HepG2 (cell line): ENCODE data around the gene GFY. TPM values are rescaled to one million over a fixed set of nuclear protein-coding genes. Genes with fewer than 3 reads are reported as not detected.
A peak's percentile ranks its signal among the peaks of the same experiment; 100 is the strongest.

ENCODE experiments used
- BHLHE40 ChIP-seq: IDR thresholded peaks from 2 replicates; pipeline ENCODE4 v1.6.1; 2011; ENCODE audit warnings: low read length, improper control_type of control experiment
- GABPA ChIP-seq, 2 experiments: IDR thresholded peaks; 2 replicates each; pipeline ENCODE4 v1.6.1; 2011 to 2016; ENCODE audit warnings: low read depth in 2 of 2, low read length in 1 of 2, missing biosample characterization in 1 of 2, missing genetic modification characterization in 1 of 2
- GABPB1 ChIP-seq: IDR thresholded peaks from 2 replicates; pipeline ENCODE4 v1.6.1; 2016; ENCODE audit warnings: mild to moderate bottlenecking, missing genetic modification reagents, moderate library complexity, missing compliant biosample characterization
- GATAD2A ChIP-seq: IDR thresholded peaks from 2 replicates; pipeline ENCODE4 v1.6.1; 2016
- IKZF5 ChIP-seq: IDR thresholded peaks from 2 replicates; pipeline ENCODE4 v1.6.1; 2018; ENCODE audit warnings: missing genetic modification reagents, mild to moderate bottlenecking, missing compliant biosample characterization
- MAZ ChIP-seq, 2 experiments: sonication (generic) in 1 of 2; formaldehyde crosslinking in 1 of 2; IDR thresholded peaks; 2 replicates each; pipeline versions ENCODE4 v1.5.0 to v1.6.1; 2012 to 2020; ENCODE audit warnings: low read depth in 2 of 2, mild to moderate bottlenecking in 2 of 2, borderline replicate concordance in 1 of 2, improper control_type of control experiment in 1 of 2, low read length in 1 of 2, missing genetic modification reagents in 1 of 2, moderate library complexity in 1 of 2
- MED8 ChIP-seq: sonication (generic); formaldehyde crosslinking; IDR thresholded peaks from 2 replicates; pipeline ENCODE4 v1.8.1; 2023; ENCODE audit warnings: mild to moderate bottlenecking, missing genetic modification reagents; ENCODE audit not compliant: insufficient replicate concordance
- MTA1 ChIP-seq: sonication (generic); formaldehyde crosslinking; IDR thresholded peaks from 2 replicates; pipeline ENCODE4 v1.4.0; 2020; ENCODE audit warnings: missing genetic modification reagents, mild to moderate bottlenecking, borderline replicate concordance
- NCOA5 ChIP-seq: sonication (generic); formaldehyde crosslinking; IDR thresholded peaks from 2 replicates; pipeline ENCODE4 v1.4.0; 2020; ENCODE audit warnings: missing genetic modification reagents
- SUZ12 ChIP-seq: fragments of 150-350 bp; IDR thresholded peaks from 2 replicates; pipeline ENCODE4 v1.6.1; 2014; ENCODE audit warnings: low read depth, low read length
- ZBTB8A ChIP-seq: sonication (generic); formaldehyde crosslinking; IDR thresholded peaks from 2 replicates; pipeline ENCODE4 v1.4.0; 2020; ENCODE audit warnings: mild to moderate bottlenecking, low read depth, missing genetic modification reagents, borderline replicate concordance
- ZFX ChIP-seq: sonication (generic); formaldehyde crosslinking; IDR thresholded peaks from 2 replicates; pipeline ENCODE4 v1.4.0; 2020; ENCODE audit warnings: mild to moderate bottlenecking, low read depth, missing genetic modification reagents, moderate library complexity
- ZNF263 ChIP-seq: sonication (generic); formaldehyde crosslinking; IDR thresholded peaks from 2 replicates; pipeline ENCODE4 v1.4.0; 2020; ENCODE audit warnings: missing genetic modification reagents
- ZNF331 ChIP-seq: sonication (generic); formaldehyde crosslinking; IDR thresholded peaks from 2 replicates; pipeline ENCODE4 v1.4.0; 2020; ENCODE audit warnings: missing genetic modification reagents
- ZNF496 ChIP-seq: sonication (generic); formaldehyde crosslinking; IDR thresholded peaks from 2 replicates; pipeline ENCODE4 v1.8.1; 2023; ENCODE audit warnings: mild to moderate bottlenecking, moderate library complexity, missing genetic modification reagents; ENCODE audit not compliant: insufficient replicate concordance
- ZNF501 ChIP-seq: sonication (generic); formaldehyde crosslinking; IDR thresholded peaks from 2 replicates; pipeline ENCODE4 v1.5.1; 2020; ENCODE audit warnings: mild to moderate bottlenecking, moderate library complexity, missing genetic modification reagents
- ZNF687 ChIP-seq: sonication (generic); formaldehyde crosslinking; IDR thresholded peaks from 2 replicates; pipeline ENCODE4 v1.5.1; 2020; ENCODE audit warnings: mild to moderate bottlenecking, missing genetic modification reagents, moderate library complexity
- ZSCAN22 ChIP-seq: sonication (generic); formaldehyde crosslinking; IDR thresholded peaks from 2 replicates; pipeline ENCODE4 v1.4.0; 2020; ENCODE audit warnings: mild to moderate bottlenecking, missing genetic modification reagents
- polyA plus RNA-seq, 8 experiments: library from polyadenylated mRNA; depleted of rRNA in 3 of 8; stranded (reverse) in 7 of 8; unstranded in 1 of 8; fragments of >200 nt; fragmentation: Illumina TruSeq in 4 of 8; extraction: Trizol in 4 of 8; gene quantifications; 2 replicates each; pipeline versions ENCODE4 v1.2.1 to v1.2.3, GENCODE V29; 2011 to 2016; ENCODE audit warnings: low read depth in 4 of 8, missing spikeins in 1 of 8, mixed read lengths in 1 of 8; ENCODE audit not compliant: insufficient read depth in 1 of 8
- total RNA-seq, 5 experiments: library from RNA; depleted of rRNA; stranded (reverse); fragments of >200 nt; fragmentation: Illumina TruSeq; extraction: Trizol; gene quantifications; 2 replicates each; pipeline ENCODE4 v1.2.3, GENCODE V29; 2016; ENCODE audit warnings: low read depth in 1 of 5
- TF ChIP-seq, protein P1 (sequence below): sonication (generic); formaldehyde crosslinking; IDR thresholded peaks from 2 replicates; pipeline ENCODE4 v1.4.0; 2020; ENCODE audit warnings: missing genetic modification reagents
- TF ChIP-seq, protein P2 (sequence below): IDR thresholded peaks from 2 replicates; pipeline ENCODE4 v1.6.1; 2016; ENCODE audit warnings: control low read depth

GFY gene
- total and polyA plus RNA-seq, 2 of the 13 experiments (the other 11 are each of a cell fraction or from before 2014, with no cell fraction given) = not detected

DNA sequence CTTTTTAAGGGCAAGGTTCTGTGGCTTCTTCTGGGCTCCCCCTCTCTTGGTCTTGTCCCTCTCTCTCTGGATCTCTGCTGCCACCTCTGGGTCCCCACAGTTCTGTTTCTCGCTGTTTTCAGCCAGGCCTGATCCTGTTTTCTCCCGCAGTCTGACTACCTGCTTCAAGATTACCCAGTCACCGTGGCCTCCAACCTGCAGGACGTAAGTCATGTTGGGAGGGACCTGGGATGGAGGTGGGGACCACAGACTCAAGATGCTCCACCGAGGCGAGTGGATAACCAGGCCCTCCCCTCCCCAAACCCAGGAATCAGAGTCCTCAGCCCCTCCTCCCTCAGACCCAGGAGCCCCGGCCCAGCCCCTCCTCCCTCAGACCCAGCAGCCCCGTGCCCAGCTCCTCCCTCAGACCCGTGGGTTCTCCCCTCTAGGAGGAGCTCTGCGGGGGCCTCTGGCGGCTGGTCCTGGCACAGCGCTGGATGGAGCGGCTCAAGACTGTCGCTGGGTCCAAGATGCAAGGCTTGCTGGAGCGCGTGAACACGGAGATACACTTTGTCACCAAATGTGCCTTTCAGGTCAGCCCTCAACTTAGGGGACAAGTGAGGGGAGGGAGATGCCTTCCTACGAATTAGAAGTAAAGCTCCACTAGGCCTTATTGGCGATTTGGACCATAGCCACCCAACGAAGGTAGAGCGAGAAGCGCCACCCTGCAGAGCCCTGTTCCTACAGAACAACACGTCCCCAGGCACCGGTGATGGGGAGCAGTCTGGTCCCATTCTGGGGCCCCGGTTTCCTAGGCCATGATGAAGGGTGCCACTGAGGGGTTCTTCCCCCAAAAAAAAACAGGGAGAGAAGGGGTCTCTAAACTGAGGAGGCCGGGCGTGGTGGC, 51.0 kb downstream of the GFY start (continued):
- TF ChIP-seq ZNF687 (CRISPR knock-in tag) (peak; percentile 60), SUZ12 (0 out of 2 replicates have a peak, but pooled peaks have one; percentile 12), MED8 (CRISPR knock-in tag) (no peak), ZBTB8A (CRISPR knock-in tag) (no peak), ZFX (CRISPR knock-in tag) (peak; percentile 28; the same call in 1 of the 2 replicates), GABPA (IDR thresholded peaks at IDR 0.05; ENCODE audit: low read depth, low read length) (no peak), GABPA (CRISPR knock-in tag; IDR thresholded peaks at IDR 0.05; ENCODE audit: low read depth) (0 out of 2 replicates have a peak, but pooled peaks have one; percentile 8), BHLHE40 (peak; percentile 16; the same call in 1 of the 2 replicates), IKZF5 (CRISPR knock-in tag) (0 out of 2 replicates have a peak, but pooled peaks have one; percentile 23), ZNF331 (CRISPR knock-in tag) (peak; percentile 99), ZNF501 (CRISPR knock-in tag) (0 out of 2 replicates have a peak, but pooled peaks have one; percentile 35), ZSCAN22 (CRISPR knock-in tag) (peak; percentile 100), GABPB1 (CRISPR knock-in tag) (0 out of 2 replicates have a peak, but pooled peaks have one; percentile 11), GATAD2A (CRISPR knock-in tag) (peak; percentile 42; the same call in 1 of the 2 replicates), MTA1 (0 out of 2 replicates have a peak, but pooled peaks have one; percentile 15), ZNF263 (CRISPR knock-in tag) (peak; percentile 84), MAZ (IDR thresholded peaks at IDR 0.05; ENCODE audit: borderline replicate concordance, low read depth, low read length) (peak; percentile 71; the same call in 1 of the 2 replicates), MAZ (CRISPR knock-in tag; IDR thresholded peaks at IDR 0.05; ENCODE audit: low read depth) (no peak; the same call in 1 of the 2 replicates), NCOA5 (CRISPR knock-in tag) (no peak), ZNF496 (CRISPR knock-in tag) (no peak)
- TF ChIP-seq, protein P1, sequence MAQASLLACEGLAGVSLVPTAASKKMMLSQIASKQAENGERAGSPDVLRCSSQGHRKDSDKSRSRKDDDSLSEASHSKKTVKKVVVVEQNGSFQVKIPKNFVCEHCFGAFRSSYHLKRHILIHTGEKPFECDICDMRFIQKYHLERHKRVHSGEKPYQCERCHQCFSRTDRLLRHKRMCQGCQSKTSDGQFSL (CRISPR knock-in tag) = no peak
- TF ChIP-seq, protein P2, sequence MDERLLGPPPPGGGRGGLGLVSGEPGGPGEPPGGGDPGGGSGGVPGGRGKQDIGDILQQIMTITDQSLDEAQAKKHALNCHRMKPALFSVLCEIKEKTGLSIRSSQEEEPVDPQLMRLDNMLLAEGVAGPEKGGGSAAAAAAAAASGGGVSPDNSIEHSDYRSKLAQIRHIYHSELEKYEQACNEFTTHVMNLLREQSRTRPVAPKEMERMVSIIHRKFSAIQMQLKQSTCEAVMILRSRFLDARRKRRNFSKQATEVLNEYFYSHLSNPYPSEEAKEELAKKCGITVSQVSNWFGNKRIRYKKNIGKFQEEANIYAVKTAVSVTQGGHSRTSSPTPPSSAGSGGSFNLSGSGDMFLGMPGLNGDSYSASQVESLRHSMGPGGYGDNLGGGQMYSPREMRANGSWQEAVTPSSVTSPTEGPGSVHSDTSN (CRISPR knock-in tag) = no peak
